GM21423 (cell line): ENCODE data around the gene RELL1.

Source experiments
- ATAC-seq: cut with Tn5 transposase; IDR thresholded peaks from one replicate; pipeline ENCODE4 v1.9.1; 2021; ENCODE audit warnings: mild to moderate bottlenecking, moderate library complexity; ENCODE audit not compliant: unreplicated experiment

The RELL1 gene

GRCh38 chr4:37686373-37687193 lies at the start of gene RELL1:
Gene RELL1 (minus strand): TSS chr4:37686376. CDS start chr4:37686287, 89 bp downstream.
- peak; percentile 78 for ATAC-seq

- ATAC-seq: no peak
Observed at GRCh38 chr4:37735578-37735977, 49.4 kb upstream of the RELL1 start.

- ATAC-seq: no peak
Observed at GRCh38 chr4:37734989-37735388, 48.8 kb upstream of the RELL1 start.

GRCh38 chr4:37733240-37733867 lies 47.2 kb upstream of the RELL1 start:
- no peak for ATAC-seq

- ATAC-seq: peak; percentile 63
Observed at GRCh38 chr4:37732526-37733186, 46.5 kb upstream of the RELL1 start.

GRCh38 chr4:37729649-37730004 lies 43.5 kb upstream of the RELL1 start:
- ATAC-seq: no peak

- no peak for ATAC-seq
Observed at GRCh38 chr4:37728064-37728463, 41.9 kb upstream of the RELL1 start.

GRCh38 chr4:37727635-37728034 lies 41.5 kb upstream of the RELL1 start:
- ATAC-seq: no peak

- no peak for ATAC-seq
Observed at GRCh38 chr4:37726666-37727065, 40.5 kb upstream of the RELL1 start.

- ATAC-seq: no peak
Observed at GRCh38 chr4:37725718-37726117, 39.5 kb upstream of the RELL1 start.

GRCh38 chr4:37723067-37723466 lies 36.9 kb upstream of the RELL1 start:
- no peak for ATAC-seq

GRCh38 chr4:37721995-37722638 lies 35.9 kb upstream of the RELL1 start:
- no peak for ATAC-seq

GRCh38 chr4:37719021-37719420 lies 32.8 kb upstream of the RELL1 start:
- no peak for ATAC-seq

GRCh38 chr4:37717576-37717975 lies 31.4 kb upstream of the RELL1 start:
- no peak for ATAC-seq

GRCh38 chr4:37715889-37716402 lies 29.8 kb upstream of the RELL1 start:
- peak; percentile 65 for ATAC-seq

GRCh38 chr4:37710491-37710890 lies 24.3 kb upstream of the RELL1 start:
- ATAC-seq: no peak

GRCh38 chr4:37706032-37706431 lies 19.9 kb upstream of the RELL1 start:
- no peak for ATAC-seq

- ATAC-seq: no peak
Observed at GRCh38 chr4:37705571-37705970, 19.4 kb upstream of the RELL1 start.

GRCh38 chr4:37699868-37700481 lies 13.8 kb upstream of the RELL1 start:
- ATAC-seq: no peak

- no peak for ATAC-seq
Observed at GRCh38 chr4:37697566-37697965, 11.4 kb upstream of the RELL1 start.
